T-helper 2 cell treated with Interferon-gamma antibody and Interleukin-4, amounts not matched to agents 100 ng/mL and 5 ng/mL, for 36 hours (primary cell): Measurements from ENCODE around the gene KIAA1191. TPM values are rescaled to one million over a fixed set of nuclear protein-coding genes. Genes with fewer than 3 reads are reported as not detected.

ENCODE experiments used
- intact Hi-C: fragments of 100-400 bp; cut with micrococcal nuclease; formaldehyde crosslinking; loops from one replicate; pipeline ENCODE4 v1.15.1; 2023
- total RNA-seq: library from RNA; stranded (reverse); gene quantifications from 2 replicates; pipeline ENCODE4 v1.2.3, GENCODE V29; 2022

Gene KIAA1191
- total RNA-seq, 1 donor from 2014 or later: 50.0 TPM

DNA sequence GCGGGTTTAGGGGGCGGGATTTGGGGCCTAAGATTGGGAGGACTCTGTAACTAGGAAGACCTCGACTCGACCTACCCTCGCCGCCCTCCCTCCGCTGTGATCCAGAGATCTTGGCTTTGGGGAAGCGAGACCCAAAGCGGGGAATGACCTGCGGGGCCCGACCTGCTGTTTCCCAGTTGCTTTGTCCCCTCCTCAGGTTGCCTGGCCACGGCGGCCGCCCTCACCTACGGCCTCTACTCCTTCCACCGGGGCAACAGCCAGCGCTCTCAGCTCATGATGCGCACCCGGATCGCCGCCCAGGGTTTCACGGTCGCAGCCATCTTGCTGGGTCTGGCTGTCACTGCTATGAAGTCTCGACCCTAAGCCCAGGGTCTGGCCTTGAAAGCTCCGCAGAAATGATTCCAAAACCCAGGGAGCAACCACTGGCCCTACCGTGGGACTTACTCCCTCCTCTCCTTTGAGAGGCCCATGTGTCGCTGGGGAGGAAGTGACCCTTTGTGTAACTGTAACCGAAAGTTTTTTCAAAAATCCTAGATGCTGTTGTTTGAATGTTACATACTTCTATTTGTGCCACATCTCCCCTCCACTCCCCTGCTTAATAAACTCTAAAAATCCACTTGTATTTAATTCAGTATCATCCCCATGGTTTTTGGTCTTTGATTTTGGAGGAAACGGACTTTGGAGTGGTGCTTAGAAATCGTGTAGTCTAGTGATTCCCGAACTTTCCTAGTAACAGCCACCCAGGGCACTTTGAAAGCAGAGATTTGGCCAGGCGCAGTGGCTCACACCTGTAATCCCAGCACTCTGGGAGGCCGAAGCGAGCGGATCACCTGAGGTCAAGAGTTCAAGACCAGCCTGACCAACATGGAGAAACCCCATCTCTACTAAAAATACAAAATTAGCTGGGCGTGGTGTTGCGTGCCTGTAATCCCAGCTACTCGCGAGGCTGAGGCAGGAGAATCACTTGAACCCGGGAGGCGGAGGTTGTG lies 27.9 kb upstream of the KIAA1191 start:
- intact Hi-C loops: loop anchor here (1.0 kb wide), 5 partner anchors 24 to 258 kb away; partner anchors contain the start of genes ARL10, CLTB, FAF2 and TSPAN17

DNA sequence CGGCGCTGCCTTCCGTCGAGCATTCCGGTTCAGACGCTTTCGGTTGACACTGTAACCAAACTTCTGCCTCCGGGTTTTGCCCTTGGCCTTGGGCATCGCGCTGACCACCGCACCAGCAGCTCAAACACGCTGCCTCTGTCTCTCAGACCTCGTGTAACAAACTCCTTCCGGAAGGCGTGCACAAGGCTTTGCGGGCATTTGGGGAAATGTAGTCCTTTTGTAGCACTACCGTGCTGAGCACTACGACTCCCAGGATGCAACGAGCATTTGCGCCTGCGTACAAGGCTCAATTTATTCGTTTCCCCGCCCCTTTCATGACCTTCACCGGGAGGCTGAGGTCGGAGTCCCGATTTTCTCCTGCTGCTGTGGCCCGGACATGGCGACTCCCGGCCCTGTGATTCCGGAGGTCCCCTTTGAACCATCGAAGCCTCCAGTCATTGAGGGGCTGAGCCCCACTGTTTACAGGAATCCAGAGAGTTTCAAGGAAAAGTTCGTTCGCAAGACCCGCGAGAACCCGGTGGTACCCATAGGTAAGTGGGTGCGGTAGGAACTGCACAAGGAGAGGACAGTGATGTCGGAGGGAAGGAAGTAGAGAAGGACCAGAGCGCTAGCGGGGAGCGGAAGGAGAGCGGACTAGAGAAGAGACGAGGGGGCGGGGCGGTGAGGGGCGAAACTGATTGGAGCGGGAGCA lies 27.0 kb upstream of the KIAA1191 start, which contains the start of the genes HIGD2A and NOP16:
HIGD2A (plus strand) TSS at position 308 of the 691 bp plus-strand sequence; CDS start at position 377, 69 bp downstream.
NOP16 (minus strand) TSS at position 155 of the 691 bp plus-strand sequence; CDS start at position 96, 59 bp downstream.
- intact Hi-C loops: loop anchor here (1.0 kb wide), 7 partner anchors 23 to 259 kb away; partner anchors contain the start of genes ARL10, CLTB, FAF2 and KIAA1191

DNA sequence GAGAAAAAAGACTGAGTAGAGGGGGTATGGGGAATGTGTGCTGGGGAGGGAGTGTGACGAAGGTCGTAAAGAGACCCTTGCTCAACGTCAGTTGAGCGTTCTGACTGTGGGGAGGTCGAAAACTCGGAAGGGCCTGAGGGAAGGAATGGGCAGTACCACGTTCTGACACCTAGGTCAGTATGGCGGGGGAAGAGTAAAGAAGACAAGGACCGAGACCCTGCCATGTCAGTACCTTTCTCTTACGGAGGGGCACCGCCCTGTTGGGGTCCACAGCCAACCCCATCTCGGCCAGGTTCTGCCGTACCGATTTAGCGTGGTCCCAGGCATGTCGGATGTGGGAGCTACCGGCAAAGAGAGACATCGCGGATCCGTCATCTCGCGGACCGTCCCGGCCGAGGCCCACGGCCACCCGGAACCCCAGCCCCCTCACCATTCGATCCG lies 26.5 kb upstream of the KIAA1191 start:
- intact Hi-C loops: loop anchor here (1.0 kb wide), 2 partner anchors 27 to 149 kb away; partner anchors contain the start of genes KIAA1191 and RNF44

DNA sequence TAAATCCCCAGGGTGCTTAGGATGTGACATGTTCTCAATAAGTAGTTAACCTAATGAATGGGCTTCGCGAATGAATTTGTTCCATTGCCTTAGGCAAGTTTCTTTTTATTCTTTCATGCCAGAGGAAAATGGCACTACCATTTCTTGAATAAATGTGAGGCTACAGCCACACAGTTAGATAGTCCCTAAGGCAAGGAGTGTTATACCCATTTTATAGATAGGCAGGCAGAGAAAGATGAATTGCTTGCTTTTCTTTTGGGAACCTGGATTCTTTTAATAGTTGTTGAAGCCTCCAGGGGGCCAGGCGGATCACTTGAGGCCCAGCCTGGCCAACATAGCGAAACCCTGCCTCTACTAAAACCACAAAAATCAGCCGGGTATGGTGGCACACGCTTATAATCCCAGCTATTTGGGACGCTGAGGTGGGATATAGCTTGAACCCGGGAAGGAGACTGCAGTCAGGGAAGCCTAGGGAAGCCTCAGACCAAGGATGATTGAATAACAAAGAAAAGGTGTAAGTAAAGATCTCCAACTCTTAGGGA lies 25.9 kb upstream of the KIAA1191 start:
- intact Hi-C loops: no loop called here

DNA sequence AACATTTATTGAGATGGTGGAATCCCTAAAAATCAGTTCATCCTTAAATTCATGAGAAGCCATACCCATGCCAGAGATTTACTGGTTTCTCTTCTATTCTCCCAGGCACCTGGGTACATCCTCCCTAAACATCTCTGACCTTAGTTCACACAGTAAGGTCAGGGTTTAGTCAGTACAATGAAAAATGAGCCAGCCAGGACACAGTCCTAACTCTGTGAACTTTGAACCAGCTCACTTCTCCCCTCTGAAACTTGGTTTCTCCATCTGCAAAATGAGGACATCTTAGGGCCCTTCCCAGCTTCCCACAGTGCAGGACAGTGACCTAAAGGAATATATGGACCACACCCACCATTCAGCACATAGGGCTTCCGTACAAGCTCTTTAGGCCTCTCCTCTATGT lies 24.9 kb upstream of the KIAA1191 start:
- intact Hi-C loops: no loop called here

DNA sequence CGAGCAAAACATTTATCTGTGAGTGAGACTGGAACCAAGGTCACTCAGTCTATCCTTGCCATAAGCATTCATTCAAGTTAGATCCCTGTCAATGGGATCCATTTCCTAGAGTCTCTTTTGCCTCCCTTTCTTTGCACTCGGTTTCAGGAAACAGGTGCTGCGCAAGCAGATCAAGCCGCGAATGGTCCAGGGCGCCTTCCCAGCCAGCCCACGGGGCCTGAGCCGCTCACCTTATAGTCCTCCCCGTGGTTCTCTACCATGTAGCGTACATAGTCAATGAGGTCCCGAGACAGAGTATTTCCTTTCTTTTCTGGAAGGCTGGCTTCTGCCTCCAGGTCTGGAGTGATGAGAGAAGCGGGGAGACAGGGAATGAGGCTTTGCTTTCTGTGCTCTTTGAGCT lies 23.4 kb upstream of the KIAA1191 start:
- intact Hi-C loops: no loop called here

DNA sequence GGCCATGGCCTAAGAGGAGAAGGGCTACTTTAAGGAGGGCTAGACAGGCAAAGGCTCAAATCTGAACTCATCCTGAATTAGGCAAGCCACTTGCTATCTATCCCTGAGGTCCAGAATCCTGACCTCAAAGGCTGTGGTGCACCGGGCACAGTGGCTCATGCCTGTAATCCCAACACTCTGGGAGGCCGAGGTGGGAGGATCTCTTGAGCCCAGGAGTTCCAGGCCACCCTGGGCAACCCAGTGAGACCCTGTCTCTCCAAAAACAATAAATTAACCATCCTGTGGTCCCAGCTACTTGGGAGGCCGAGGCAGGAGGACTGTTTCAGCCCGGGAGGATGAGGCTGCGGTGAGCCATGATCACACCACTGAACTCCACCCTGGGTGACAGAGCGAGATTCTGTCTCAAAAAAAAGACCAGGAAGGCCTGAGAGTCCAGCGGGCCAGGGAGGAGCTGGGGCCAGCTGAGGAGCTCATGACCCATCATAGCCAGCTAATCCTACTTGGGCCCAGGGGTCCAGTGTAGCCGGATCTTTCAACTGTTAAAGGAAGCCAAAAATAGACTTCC lies 22.9 kb upstream of the KIAA1191 start:
- intact Hi-C loops: no loop called here

DNA sequence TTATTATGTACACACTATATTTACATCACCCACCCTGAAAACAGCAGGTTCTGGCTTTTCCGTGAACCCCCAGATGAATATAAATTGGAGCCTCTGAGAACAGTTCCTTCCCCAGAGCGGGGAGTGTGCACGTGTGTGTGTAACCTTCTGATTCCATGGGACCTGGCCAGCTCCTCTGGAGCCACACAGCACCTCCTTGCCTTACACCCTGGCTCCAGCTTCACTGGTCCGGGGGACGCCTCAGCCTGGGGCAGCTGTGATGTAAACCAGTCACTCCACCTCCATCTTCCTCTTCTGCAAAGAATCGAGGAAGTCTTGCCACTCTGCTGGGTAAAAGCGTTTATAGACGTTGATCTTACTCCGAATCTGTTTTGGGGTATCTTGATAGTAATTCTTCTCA lies 22.4 kb upstream of the KIAA1191 start:
- intact Hi-C loops: no loop called here

DNA sequence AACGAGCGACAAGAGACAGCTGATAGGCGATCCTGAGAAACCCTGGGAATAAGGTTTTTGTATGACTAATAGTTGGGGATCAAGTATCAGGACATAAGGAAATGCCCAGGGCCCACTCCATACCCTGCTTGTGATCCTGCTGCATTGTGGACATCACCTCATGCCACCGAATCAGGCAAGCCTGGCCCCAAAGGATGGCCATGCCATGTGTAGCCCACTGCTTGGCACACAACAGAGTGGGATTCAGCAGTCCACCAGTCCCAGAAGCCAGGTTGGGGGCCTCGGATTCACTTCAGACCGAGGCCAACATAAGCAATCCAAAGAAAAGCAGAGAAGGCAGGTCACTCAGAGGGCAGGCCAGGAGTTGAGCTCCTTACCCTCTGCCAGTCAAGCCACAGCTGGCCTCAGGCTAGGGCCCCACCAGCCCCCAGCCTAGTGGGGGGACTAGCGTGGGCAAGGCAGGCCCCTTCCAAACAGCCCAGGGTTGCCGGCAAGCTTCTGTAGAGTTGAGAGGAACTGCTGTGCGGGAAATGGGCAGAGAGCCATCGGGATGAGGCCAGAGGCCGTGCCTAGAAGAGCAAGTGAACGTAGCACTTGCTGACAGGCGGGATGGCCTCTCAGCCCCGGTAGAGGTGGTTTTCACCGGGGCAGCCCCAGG lies 21.8 kb upstream of the KIAA1191 start:
- intact Hi-C loops: no loop called here

DNA sequence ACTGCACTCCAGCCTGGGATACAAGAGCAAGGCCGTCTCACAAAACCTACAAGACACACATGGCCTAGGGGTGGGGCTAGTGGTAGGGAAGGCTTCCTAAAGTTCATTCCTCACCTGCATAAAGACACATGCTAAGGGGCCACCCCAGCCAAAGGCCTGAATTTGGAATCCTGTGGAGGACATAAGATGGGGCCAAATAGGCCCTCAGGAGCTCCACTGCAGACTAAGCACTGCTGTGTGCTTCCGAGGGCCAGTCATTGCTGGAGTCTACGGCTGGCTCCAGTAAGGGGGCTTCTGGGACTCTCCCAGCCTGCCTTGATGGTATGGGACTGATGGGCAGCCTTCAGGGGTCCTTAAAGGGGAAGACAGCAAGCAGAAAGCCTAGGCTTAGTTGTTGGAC lies 21.2 kb upstream of the KIAA1191 start:
- intact Hi-C loops: no loop called here

DNA sequence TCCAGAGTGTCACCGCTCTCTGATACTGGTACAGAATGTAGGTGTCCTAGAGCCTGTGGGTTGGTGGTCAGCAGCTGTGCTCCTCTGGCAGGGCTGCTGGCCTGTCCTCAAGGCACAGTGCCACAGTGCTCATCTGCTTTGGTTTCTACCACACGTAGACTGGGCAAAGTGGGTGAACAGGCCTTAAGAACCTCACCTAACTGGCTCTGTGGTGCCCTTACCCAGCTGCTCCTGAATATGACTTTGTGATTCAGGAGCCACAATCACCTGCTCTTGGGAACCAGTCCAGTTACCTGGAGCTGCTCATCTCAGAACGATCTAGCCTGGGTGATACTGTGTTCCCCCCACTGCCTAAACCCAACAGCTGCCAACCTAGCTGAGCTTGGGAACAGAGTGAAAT lies 20.4 kb upstream of the KIAA1191 start:
- intact Hi-C loops: no loop called here

DNA sequence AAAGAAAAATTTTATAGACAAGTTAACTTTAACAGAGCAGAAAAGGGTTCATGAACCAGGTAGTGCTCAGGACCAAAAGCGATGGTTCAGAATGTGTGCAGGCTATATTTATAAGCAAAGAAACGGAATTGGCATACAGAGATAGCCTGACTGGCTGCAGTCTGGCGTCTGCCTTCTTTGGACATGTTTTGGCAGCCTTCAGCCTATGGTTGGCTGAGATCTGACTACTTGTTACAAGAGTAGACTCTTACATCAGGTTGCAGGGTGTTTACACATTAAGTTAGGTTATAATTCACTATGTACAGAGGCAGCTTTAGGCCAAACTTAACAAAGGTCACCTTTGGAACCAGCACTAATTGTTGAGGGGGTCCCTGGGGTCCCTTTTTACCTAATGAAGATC lies 19.9 kb upstream of the KIAA1191 start:
- intact Hi-C loops: no loop called here

DNA sequence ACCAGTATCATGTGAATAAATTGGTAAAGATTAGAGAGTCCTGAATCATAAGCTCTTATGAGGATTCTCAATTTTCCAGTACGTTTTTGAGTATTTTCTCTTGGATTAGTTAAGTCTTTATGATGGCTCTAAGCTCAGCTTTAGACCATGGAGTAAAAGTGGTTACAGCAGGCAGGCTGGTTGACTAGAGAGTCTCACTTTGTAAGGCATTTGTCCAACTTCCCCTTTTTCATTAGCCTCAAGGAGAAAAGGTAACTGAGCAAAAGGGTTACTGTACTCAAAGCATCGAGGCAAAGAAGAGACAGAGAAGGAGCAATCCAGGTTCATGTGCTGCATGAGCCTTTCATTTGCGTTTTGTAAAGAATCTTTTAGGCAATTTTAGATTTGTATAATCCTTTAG lies 18.3 kb upstream of the KIAA1191 start:
- intact Hi-C loops: no loop called here

DNA sequence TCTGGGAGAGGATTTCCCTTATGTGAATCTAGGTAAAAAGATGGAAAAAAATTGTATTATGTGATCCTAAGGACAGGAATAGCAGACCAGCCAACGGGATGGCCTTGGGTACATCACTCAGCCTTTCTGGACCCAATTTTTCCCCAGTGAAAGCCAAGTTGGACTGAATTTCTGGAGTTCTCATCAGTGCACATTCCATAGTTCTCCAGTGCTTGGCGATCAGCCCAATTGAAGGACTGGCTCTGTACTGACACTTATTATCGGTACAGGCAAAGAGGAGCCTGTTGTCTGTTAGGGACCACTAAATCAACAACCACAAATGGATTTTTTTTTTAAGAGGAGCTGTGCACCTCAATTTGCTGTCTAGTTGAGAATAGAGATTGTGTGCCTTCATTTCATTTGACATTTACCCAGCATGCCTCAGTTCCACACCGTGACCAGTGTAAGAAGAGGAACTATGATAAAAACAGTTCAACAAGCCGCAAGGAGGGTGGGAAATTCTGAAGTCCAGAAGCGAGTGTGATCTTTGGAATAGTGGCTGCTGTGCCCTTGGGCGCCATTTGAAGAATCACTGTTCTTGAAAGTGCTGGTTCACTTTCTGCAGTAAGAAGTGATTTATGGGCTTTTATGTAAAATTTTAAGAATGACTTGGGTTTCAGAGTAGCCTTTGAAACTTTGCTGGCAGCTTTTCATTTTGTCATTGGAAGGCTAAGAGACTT lies 11.7 kb upstream of the KIAA1191 start:
- intact Hi-C loops: no loop called here

DNA sequence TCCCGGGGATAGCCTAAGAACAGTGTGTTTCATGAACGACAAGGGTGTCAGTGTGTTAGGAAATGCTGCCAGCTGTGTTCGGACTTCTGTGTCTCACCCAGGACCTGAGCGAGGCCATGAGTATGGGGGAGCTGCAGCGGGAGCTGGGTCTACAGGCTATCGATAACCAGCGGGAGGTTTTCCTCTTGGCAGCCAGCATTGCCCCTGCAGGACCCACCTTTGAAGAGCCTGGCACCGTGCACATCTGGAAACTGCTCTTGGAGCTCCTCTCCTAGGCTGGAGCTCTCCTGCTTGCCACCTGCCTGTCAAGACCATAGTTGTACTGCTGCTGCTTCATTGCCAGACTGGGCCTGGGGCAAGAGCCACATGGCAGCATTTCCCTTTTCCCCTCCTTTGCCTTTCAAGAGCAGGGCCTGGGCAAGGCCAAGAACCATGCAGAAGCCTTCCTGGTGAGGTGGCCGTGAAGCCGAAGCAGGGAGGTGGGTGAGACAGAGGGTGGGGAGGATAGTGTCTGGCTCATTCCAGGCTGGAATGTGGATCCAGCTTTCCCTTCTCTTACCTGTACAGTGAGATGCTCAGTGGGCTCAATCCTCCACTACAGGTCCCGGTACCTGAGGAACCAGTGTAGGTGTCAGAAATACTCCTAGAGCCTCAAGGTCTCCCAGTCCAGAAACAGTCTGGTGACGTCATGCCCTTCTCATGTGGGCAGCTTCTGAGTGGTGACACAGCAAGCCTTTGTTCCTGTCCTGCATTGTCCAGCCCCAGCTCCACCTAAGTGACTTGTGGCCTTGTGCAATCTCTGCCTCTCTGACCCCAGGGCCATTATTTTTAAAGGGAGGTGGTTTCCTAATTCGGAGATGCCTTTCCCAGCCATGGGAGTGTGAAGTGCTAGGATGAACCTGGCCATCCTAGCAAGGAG lies 10.3 kb upstream of the KIAA1191 start:
- intact Hi-C loops: no loop called here

DNA sequence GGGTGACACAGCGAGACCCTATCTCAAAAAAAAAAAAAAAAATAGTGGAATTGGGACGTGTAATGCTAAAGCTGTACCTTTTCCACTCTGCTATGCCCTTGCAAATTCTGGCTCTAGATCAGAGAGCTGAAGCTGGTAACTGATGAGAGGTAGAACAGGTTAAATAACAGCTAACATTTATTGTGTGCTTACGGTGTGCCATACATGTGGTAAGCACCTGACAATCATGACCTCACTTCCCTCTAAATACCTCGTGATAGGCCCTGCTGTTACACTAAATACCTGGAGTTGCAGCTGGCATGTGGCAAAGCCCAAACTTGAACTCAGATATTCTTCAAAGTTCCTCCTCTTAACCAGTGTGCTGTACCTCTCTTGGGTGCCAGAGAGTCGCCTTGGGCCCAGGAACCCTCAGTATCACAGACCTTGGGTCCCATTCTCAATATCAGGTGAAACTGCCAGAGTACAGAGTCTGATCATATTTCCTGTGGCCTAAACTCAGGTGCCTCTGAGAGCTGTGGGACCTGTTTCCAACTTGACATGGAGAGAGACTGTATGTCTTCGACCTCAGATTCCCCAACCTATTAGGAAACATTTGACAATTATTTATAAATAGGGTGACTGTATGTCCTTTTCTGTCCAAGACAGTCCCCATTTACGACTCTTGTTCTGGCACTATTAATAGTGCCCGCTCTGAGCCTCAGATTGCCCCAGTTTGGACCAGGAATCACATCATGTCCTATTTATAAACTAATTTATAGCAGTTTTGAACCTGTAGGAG lies 8.6 kb upstream of the KIAA1191 start:
- intact Hi-C loops: loop anchor here (10.0 kb wide), 1 partner anchor 135 kb away; the partner anchor contains the start of gene SIMC1

DNA sequence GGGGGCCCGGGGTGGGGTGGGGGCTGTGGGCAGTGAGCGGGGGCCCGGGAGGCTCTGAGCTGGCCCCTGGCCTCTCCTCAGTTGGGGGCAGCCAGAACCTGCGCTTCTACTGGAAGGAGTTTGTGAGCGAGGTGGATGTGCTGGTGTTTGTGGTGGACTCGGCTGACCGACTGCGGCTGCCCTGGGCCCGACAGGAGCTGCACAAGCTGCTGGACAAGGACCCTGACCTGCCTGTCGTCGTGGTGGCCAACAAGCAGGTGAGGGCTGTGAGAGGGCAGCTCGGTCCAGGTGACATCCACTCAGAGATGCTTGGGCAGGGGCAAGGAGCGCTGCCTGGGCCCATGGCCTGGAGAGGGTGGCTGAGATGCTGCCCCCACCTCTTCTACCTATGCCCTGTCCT lies 7.2 kb upstream of the KIAA1191 start:
- intact Hi-C loops: loop anchor here (10.0 kb wide), 1 partner anchor 134 kb away; the partner anchor contains the start of gene SIMC1
